NT2/D1 (cell line): ENCODE results near the gene GSTA2.
"Not testable (repeated sequence)": the region's sequence is repeated elsewhere in the genome, so short reads cannot be mapped to it uniquely, and the experiment has no call there.

ENCODE experiments used
- SUZ12 ChIP-seq: IDR thresholded peaks from 2 replicates; pipeline ENCODE4 v1.6.1; 2011; ENCODE audit not compliant: insufficient read length, insufficient read depth; ENCODE audit errors: extremely low read depth
- ZNF274 ChIP-seq: IDR thresholded peaks from 2 replicates; pipeline ENCODE4 v1.6.1; 2011; ENCODE audit warnings: mild to moderate bottlenecking, low read depth, low read length

DNA sequence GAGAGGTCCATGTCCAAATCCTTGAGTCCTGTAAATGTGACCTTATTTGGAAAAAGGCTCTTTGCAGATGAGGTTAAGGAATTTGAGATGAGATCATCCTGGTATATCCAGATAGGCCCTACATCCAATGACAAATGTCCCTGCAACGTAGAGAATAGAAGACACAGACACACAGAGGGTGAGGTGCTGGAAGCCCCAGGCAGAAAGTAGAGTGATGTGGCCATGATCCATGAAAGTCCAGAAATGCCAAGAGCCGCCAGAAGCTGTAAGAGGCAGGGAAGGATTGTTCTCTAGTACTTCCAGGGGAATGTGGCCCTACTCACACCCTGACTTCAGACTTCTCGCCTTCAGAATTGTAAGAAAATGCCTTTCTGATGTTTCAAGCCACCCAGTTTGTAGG, 16.0 kb downstream of the GSTA2 start:
- not testable (repeated sequence) for TF ChIP-seq ZNF274, SUZ12
